ENCODE measurements around the gene C1QL4.

DNA sequence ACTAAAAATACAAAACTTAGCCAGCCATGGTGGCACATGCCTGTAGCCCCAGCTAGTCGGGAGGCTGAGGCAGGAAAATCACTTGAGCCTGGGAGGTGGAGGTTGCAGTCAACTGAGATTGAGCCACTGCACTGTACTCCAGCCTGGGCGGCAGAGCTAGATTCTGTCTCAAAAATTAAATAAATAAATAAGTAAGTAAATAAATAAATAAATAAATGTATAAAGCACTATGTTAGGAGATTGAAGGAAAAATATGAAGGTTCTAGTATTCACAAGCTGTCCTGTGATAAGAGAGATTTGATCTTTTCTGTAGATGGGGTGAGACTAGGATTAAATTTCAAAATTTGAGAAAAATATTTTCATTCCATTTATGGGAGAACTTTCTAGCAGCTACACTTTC lies 15.4 kb upstream of the C1QL4 start:
- TF ChIP-seq, protein P1, sequence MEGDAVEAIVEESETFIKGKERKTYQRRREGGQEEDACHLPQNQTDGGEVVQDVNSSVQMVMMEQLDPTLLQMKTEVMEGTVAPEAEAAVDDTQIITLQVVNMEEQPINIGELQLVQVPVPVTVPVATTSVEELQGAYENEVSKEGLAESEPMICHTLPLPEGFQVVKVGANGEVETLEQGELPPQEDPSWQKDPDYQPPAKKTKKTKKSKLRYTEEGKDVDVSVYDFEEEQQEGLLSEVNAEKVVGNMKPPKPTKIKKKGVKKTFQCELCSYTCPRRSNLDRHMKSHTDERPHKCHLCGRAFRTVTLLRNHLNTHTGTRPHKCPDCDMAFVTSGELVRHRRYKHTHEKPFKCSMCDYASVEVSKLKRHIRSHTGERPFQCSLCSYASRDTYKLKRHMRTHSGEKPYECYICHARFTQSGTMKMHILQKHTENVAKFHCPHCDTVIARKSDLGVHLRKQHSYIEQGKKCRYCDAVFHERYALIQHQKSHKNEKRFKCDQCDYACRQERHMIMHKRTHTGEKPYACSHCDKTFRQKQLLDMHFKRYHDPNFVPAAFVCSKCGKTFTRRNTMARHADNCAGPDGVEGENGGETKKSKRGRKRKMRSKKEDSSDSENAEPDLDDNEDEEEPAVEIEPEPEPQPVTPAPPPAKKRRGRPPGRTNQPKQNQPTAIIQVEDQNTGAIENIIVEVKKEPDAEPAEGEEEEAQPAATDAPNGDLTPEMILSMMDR (IDR thresholded peaks at IDR 0.05) = no peak
- TF ChIP-seq POLR2A (IDR thresholded peaks at IDR 0.05) = no peak

Measured in Peyer's patch (tissue), 4 donors.